Renal cortical epithelial cell (primary cell): Measurements from ENCODE around the gene GOLGA2. TPM values are rescaled to one million over a fixed set of nuclear protein-coding genes. Genes with fewer than 3 reads are reported as not detected.

Experiments used
- DNase-seq: peaks from one replicate; pipeline ENCODE4 v3.0.0-alpha.2; 2011; ENCODE audit warnings: low read depth
- total RNA-seq: library from RNA; depleted of rRNA; stranded (reverse); fragments of >200 nt; gene quantifications from 2 replicates; pipeline ENCODE4 v1.2.3, GENCODE V29; 2014

GOLGA2 gene
- total RNA-seq, 1 donor from 2014 or later, result 89.6 TPM

DNA sequence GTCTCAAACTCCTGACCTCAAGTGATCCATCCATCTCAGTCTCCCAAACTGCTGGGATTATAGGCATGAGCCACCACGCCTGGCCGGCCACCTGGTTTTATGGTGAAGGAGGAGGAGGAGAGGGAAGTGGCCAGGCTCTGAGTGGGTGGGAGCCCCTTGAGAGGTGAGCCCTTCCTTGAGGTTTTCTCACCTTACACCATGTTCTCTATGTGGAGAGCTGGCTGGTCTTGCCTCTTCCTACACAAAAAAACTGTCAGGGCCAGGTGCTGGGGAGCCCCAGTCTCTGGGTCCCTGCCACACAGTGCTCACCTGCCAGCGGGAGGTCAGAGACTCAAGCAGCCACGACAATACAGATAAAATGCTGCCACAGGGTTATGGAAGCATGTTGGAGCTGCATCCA, 18.3 kb upstream of the GOLGA2 start:
- DNase-seq, result no peak

DNA sequence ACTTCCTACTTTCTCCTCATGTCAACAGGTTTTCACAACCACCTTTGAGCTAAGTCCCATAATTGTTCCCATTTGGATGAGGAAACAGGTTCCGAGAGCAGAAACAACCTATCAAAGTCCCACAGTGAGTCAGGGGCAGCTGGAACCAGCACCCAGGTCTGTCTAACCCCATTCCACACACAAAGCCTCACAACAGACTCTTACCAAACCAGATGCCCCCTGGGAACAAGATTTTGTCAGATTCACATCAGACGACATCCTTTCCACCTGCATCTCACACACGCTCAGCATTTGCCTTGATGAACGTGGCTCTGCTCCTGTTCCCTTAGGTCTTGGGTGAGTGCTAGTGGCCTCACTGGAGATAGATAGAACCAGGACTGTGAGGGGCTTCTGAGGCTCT, 17.3 kb upstream of the GOLGA2 start:
- DNase-seq, result no peak

DNA sequence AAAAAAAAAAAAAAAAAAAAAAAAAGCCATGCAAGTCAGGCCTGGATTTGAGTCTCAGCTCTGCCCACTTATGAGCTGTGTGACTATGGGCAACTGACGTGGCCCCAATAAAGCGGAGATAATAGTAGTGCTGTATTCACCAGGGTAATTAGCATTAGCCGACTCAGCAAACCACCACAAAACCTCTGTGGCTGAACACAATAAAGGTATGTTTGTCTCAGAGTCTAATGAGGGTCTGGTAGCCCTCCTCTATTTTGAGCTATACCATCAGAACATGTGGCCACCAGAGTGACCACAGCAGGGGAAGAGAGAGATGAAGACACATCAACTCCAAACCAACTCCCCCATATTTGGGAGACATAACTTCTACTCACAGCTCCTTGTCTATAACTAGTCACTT, 16.2 kb upstream of the GOLGA2 start:
- DNase-seq, result no peak

DNA sequence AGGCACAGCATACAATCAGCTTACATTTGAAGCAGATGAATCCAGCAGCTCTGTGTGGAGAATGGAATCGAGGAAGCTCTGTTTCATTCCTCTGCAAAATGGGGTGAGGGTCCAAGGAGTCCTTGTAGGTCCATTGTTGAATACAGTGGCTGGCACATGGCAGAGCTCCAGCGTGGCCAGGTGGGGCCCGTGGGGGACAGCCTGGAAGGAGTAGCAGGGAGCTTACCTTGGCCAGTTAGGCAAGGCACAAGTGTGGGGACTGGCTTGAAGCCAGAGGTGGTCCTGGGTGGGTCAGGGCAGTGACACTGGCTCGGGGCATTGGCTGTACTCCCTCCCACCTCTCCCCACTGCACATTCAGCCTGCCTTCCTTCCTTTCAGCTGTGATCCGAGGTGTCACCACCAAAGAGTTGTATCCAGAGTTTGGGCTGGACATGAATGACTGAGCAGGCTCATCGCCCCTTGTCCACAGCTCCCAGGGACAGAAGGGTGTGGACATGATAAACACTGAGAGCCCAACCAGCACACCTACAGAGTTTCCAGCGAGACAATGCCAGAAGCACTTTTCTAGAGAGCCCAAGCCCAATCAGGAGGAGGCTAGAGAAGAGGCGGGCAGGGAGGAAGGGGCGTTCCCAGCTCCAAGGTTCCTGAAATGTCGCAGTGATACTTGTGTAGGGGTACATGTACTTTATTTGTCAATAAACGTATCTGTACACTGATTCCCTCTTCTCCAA, 12.6 kb upstream of the GOLGA2 start:
- DNase-seq, result no peak

DNA sequence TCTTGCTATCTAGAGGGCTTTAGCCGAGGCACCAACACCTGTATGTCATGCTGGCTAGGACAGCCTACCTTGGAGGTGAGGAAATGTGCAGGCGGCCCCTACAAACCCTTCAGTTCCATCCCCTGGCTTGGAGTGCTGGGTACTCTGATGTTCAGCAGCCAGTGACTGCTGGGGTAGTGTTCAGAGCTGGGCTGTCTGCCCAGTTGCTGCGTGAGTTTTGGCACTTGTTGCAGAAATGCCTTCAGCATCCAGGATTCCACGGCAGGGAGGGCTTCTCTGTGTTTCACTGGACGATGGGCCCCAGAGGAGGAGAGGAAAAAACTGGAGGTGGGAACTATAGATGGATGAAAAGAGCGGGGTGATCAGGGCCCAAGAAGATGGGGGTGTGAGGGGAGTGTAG, 10.6 kb upstream of the GOLGA2 start:
- DNase-seq, result no peak

DNA sequence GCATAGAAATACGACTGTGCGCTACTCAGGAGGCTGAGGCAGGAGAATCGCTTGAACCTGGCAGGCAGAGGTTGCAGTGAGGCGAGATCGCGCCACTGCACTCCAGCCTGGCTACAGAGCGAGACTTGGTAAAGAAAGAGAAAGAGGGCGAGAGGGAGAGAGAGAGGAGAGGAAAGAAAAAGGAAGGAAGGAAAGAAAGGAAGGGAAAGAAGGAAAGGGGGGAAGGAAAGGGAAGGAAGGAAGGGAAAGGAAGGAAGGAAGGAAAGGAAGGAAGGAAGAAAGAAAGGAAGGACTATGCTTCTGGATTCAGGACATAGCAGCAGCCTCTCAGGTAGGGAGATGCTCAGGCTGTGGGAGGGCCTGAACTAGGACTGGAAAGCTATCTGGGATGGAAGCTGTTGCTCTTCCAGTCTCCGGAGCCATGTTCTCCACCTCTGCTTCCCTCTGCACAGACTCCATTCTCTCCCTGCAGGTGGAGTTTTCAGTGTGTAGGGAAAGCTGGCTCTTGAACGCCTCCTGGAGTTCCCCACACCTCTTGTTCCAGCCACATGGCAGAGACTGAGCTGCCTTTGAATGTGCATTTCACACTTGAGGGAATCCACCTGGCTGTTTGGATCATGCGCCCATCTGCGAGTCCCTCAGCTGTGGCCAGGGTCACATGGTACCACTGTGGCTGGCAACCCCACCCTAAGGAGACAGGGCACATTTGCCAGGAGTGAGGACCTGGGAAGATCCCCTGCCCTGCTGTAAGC, 9.4 kb upstream of the GOLGA2 start:
- no peak for DNase-seq

DNA sequence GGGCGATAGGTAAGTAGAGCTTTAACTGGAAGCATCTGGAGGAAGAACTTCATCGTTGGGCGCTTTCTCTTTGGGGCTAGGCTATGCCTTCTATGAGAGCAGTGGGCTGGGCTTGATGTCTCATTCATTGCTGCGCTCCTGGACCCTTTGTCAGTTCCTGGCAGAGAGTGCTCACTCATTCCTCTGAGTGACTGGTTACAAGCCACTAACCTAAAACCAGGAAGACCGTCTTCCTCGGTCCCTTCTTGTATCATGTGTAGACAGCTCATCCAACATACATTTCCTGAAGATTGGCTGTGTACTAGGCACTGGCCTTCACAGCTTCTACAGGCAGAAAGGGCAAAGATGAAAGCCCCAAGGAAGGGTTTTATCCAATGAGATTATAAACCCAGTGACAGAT, 6.7 kb upstream of the GOLGA2 start:
- DNase-seq, result peak; percentile 22

DNA sequence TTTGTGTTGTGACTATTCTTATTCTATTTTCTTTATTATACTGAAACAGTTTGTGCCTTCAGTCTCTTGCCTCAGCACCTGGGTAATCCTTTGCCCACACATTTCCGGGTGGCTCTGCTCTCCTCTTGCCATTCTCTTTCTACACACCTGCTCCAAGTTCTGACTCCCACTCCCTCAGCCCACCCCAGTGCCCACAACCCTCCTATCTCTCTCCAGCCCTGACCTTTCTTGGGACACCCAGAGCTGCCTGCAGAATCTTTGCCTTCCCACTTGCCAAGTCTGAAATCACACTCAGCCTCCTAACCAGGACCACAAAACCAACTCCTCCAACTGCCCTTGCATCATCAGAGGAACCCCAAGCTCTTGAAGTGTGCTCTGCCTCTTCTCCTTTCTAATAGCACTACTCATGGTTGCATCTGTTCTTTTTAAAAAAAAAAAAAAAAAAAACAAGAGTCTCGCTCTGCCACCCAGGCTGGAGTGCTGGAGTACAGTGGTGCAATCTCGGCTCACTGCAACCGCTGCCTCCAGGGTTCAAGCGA, 4.3 kb upstream of the GOLGA2 start:
- peak; percentile 18 for DNase-seq

DNA sequence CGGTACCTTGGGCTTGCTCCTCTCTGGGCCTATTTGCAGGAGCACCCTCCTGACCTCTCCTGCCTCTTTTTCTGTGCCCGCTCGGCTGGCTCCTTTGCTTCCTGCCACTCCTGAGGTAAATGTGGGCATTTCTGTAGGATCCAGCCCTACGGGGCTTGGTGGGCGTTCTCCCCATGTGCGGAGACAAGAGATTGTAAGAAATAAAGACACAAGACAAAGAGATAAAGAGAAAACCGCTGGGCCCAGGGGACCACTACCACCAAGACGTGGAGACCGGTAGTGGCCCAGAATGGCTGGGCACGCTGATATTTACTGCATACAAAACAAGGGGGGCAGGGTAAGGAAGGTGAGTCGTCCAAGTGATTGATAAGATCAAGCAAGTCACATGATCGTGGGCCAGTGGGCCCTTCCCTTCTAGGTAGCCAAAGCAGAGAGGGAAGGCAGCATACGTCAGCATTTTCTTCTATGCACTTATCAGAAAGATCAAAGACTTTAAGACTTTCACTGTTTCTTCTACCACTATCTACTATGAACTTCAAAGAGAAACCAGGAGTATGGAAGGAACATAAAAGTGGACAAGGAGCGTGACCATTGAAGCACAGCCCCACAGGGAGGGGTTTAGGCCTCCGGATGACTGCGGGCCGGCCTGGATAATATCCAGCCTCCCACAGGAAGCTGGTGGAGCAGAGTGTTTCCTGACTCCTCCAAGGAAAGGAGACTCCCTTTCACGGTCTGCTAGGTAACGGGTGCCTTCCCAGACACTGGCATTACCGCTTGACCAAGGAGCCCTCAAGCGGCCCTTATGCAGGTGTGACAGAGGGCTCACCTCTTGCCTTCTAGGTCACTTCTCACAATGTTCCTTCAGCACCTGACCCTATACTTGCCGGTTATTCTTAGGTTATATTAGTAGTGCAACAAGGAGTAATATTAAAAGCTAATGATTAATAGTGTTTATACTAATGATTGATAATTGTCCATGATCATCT, 3.6 kb upstream of the GOLGA2 start:
- DNase-seq, result peak; percentile 45

DNA sequence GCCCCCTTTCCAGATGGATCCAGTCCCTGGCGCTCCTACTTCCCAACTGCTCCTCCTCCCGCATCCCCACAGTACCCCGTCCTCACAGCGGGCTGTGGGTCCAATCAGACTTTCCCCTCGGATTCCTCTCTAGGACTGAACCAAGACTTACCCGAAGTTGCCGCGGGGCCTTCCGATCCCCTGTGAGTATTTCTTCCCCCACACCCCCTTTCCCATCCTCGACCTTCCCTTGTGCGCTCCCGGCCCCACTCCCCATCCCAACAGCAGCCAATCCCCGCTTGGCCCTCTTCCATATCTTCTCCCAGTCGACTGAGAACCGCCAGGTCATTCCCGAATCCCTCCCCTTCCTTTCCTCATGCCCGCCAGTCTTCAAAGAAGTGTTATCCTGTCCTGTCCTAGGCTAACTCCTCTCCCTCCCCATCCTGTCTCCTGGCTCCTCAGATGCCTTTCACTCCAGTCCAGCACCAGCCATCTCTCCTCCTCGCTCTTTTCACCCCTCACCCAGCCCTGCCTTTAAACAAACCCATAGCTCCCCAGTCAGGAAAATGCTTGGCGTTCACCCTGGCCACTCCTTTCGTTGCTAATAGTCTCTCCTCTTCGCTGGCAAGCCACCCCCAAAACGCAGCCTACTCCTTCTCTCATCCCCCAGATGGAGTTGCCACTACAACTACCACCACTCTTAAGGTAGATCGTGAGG, 915 bp upstream of the GOLGA2 start:
- DNase-seq, result no peak

DNA sequence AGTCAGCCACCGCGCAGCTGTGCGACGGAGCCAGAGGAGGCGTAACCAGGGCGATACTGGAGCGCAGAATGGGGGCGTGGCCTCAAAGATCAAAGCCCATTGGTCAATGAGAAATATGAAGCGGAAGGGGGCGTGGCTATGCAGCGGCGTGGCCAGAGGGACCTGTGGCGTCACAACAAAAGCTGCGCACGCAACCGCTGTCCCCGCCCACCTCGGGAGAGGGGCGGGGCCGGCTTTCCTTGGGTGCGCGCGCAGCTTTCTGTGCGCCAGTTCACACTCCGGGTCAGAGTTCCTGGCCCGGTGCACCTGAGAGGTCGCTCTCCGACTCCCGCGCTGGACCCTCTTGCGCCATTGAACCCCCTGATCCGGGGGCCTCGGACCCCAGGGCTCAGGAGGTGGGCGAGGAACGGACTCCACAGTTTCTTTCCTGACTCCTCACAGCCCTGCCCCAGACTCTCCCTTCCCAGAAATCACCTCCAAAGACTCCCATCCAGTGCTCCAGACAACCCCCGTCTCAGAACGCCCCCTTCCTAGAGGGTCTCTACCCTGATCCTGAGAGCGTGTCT, 284 bp upstream of the GOLGA2 start, which contains the start of gene SWI5:
Gene SWI5 (plus strand): TSS at position 269 of the 566 bp plus-strand sequence.
- peak; percentile 97 for DNase-seq

DNA sequence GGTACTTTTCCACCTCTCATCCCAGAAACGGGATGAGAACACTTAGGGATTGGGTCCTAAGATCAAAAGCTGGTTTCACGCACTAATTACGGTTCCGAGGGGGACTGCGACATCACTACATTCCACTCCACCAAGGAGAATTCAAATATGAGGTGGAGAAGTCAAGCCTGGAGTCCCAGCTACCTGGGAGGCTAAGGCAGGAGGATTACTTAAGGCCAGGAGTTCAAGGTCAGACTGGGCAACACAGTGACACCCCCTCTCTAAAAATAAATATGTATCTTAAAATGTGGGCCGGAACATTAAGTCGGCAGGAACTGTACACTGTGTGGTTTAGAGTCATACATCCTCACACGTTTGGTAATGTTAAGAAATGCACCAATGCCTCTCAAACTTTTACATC, 1.6 kb downstream of the GOLGA2 start:
- DNase-seq, result no peak

DNA sequence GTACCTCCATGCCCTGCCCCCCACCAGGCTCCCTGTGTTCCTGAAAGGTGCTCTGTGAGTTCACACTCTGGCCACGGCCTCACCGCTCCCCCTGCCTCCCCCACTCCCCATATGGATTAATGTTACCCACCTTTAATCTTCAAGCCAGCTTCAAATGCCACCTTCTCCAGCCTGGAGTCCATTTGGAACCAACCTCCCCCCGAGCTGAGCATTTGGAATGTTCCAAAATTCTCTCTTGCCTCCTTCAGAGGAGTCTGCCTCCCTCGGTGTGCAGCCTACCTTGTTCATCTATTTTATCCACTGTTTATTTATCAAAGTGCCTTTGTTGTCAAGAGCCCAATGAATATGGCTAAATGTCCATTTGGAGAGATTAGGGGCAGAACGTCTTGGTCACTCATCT, 4.3 kb downstream of the GOLGA2 start:
- DNase-seq, result no peak

DNA sequence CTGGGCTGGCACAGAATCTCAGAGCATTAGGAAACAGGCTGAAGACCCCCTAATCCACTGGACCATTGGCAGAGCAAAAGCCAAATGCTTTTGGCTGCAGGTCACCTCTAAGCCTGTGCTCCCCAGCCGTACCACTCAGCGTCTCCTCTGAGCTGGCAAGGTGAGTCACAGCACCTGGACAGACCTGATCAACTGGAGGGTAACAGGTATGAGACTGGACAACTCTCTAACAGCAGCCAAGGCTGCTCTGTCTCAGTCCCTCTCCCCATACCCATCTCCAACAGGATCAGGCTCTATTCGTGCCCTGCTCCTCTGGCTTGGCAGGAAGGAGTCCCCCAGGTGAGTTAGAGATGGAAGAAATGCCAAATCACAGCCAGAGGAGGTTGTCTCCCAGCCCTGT, 4.7 kb downstream of the GOLGA2 start:
- DNase-seq, result peak; percentile 18

DNA sequence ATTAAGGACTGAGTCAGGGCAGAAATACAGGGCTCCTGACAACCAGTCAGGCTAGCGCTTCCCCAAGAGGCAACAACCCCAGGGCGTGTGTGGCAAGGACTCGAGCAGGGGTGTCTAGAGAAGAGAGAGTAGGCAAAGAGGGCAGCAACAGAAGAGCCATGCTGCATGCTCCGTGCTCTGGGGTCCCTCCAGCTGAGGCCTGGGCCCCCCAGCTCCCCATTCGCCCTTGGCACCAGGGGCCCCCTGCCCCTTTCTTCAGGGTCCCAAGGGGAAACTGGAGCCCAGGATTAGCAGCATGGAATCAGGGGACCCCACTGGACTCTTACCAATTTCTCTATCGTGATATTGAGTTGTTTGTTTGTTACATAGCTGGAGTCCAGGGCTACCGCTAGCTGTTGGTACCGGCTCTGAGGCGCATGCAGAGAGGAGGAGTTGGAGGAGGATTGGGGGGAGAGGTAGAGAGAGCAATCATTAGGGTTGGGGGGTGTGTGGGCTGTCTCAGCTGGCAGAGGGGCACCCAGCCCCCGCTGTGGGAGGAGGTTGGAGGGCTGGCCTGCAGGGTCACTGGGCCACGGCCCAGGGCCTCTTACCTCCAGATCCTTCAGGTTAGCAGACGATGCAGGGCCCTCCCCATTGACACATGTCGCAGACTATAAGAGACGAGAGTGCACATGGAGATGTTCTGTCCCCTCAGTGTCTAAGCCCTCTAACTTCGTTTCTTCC, 8.8 kb downstream of the GOLGA2 start:
- no peak for DNase-seq

DNA sequence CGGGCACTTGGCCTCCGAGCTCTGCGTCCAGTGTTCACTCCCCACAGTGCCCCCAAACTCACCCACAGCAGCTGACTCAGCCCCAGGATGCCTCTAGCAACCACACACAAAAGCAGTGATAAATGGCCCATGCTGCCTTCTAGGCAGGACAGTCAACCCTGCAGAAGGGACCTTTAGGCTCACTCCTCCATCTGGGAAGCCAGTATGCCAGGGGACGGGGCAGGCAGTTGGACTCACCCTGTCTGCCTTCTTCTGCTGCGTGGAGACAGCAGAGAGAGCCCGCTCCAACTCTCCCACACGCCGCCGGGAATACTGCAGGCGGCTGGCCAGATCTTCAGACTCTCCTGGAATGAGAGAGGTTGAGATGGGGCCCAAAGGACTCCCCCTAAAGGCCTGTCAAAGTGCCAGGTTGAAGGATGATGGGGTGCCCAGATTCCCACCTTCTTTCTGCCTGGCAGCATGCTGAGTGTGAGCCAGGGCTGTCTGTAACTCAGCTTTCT, 10.4 kb downstream of the GOLGA2 start:
- no peak for DNase-seq

DNA sequence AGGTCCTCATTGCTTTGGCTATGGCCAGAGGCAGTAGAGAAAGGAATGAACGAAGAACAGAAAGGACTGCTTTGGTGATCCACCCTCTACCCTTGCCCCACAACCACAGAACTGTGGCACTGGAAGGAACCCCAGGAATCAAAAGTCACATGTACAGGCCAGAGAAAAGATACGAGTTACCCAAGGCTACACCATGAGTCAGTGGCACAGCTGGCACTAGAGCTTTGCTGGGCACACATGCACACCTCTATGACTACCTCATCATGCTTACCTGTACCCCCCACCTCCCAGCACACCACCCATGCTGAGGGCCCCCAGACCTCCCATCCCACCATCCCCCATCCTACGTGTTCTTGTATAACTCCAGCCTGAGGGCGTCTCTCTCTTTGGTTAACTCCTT, 13.1 kb downstream of the GOLGA2 start:
- no peak for DNase-seq

DNA sequence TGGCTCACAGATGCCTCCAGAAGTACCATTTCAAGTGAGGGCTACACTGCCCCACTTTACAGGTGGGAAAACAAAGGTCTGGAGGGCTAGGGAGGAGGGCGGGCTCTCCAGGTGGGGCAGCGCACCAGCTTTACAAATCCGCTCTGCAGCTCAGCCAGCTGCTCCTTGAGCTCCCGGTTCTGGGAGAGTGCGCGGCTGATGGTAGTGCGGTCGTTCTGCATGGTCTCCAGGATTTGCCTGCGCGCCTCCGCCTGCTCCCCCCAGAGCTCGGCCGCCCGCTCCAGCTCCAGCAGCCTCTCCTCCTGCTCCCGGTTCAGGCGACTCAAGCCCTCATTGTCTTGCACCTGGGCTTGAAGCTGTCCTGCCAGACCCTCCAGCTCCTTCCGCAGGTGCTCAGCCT, 15.5 kb downstream of the GOLGA2 start:
- DNase-seq, result no peak

DNA sequence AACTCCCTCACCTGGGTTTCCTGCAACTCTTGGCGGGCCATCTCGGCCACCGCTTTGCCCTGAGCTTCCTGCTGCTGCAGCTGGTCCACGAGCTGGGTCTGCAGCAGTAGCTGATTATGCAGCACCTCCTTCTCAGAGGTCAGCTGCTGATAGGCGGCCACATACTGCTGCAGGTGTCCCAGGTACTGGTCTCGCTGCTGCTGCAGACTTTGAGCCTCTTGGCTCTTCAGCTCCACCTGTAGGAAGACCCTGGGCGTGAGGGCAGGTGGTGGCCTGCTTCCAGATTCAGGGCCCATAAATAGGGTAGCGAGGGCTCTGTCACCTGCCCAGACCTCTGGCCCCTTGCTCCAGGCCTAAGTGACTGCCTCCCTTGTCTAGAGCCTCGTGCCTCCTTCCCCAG, 16.7 kb downstream of the GOLGA2 start:
- no peak for DNase-seq

DNA sequence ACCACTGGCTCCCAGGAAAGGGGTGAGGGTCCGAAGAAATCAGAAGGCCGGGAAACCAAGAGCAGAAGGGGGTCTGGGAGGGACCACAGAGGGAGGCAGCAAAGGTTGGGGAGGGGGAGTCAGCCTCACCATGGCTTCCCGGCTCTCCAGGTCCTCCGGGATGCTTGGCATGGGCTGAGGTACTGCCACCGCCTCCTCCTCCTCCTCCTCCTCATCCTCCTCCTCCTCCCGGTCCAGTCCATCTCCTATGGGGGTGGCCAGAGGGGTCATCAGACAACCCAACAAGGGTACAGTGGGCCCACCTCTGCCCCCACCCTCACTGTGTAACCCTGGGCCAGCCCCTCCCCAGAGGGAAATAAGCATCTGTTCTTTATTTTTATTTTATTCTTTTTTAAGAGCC, 17.5 kb downstream of the GOLGA2 start:
- no peak for DNase-seq
